ENCODE data around the gene ALG13. TPM values are rescaled to one million over a fixed set of nuclear protein-coding genes. Genes with fewer than 3 reads are reported as not detected.

ALG13 gene
- total and polyA plus RNA-seq, 2 of the 8 experiments (the other 6 are each of a cell fraction or from before 2014, with no cell fraction given): 44.3 to 93.6 TPM

DNA sequence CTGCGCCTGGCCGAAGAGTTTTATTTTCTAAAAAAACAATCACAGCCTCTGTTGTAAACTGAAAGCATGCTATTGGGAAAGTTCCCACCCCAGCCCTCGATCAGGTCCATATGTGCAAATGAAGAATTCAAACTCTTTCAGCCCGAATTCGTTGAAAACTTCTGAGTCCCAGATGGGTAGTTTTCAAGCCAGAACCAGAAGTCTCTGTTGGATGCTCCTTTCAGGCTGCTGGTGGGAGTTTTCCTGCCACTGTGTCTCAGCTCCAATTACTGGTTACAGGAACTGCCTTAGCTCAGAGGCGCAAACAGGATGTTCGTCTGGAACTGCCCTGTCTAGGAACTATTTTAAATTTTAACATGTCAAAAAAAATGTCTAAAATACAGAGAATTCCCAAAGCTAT is 9.3 kb upstream of the ALG13 start:
- no peaks in the 10 kb centered on the region for H3K9me3 ChIP-seq (ENCODE audit: insufficient read depth in 2 of 2, low read depth in 1 of 2, low read length in 1 of 2)
- H2BK12ac ChIP-seq (ENCODE audit: low read depth, low read length): no peak overlapping the region
- H2BK5ac ChIP-seq (ENCODE audit: low read depth, low read length): no peak overlapping the region
- H4K20me1 ChIP-seq (replicated peaks in 1 of 2; ENCODE audit: control insufficient read depth in 1 of 2, insufficient read depth in 2 of 2, low read length in 2 of 2): no peaks in the 10 kb centered on the region
- H3K79me1 ChIP-seq (ENCODE audit: low read depth, low read length): no peaks in the 10 kb centered on the region
- no peak overlapping the region for H2AK5ac ChIP-seq (ENCODE audit: low read depth, low read length)
- no peaks in the 10 kb centered on the region for H3K27me3 ChIP-seq (replicated peaks in 1 of 4; ENCODE audit: control insufficient read depth in 3 of 4, extremely low read depth in 1 of 4, insufficient read depth in 3 of 4, low read length in 3 of 4)
- no peaks in the 10 kb centered on the region for H3K4me1 ChIP-seq (replicated peaks in 1 of 4; ENCODE audit: control insufficient read depth in 3 of 4, insufficient read depth in 4 of 4, low read length in 3 of 4)
- H2AFZ ChIP-seq (ENCODE audit: low read length): no peak overlapping the region
- H3K27ac ChIP-seq (ENCODE audit: low read depth, low read length): no peak overlapping the region
- FAIRE-seq: no peak
- no peak overlapping the region for H4K91ac ChIP-seq (replicated peaks; ENCODE audit: insufficient read length, low read length)
- no peak for DNase-seq (ENCODE audit: low read depth in 1 of 2, low spot score in 2 of 2)
- no peaks in the 10 kb centered on the region for H3K36me3 ChIP-seq (ENCODE audit: control insufficient read depth in 2 of 4, insufficient read depth in 4 of 4, low read length in 3 of 4)
- H3K4me2 ChIP-seq (ENCODE audit: insufficient read depth in 1 of 2, low read depth in 2 of 2, low read length in 2 of 2): no peak overlapping the region
- no peak overlapping the region for H3K4me3 ChIP-seq (ENCODE audit: extremely low read depth in 1 of 4, insufficient read depth in 2 of 4, low read depth in 3 of 4, low read length in 4 of 4)
- no peak overlapping the region for H4K8ac ChIP-seq (ENCODE audit: extremely low read depth, insufficient read depth, low read length)
- no peak overlapping the region for H3K23ac ChIP-seq (ENCODE audit: insufficient read length)
- WGBS, 2 experiments (ENCODE audit: extremely low coverage in 1 of 2, insufficient coverage in 1 of 2, insufficient read length in 1 of 2, insufficient replicate concordance in 2 of 2, low coverage in 1 of 2, low lambda C conversion rate in 2 of 2, missing lambda C conversion rate in 1 of 2): 97% methylated on average over 7 of the region's 7 CpGs; no CpG with 5 or more reads in 1 of the 2 experiments
- H3K4ac ChIP-seq (replicated peaks; ENCODE audit: insufficient read length, low read depth, low read length): no peak overlapping the region
- H3K23me2 ChIP-seq (ENCODE audit: low read depth, low read length): no peaks in the 10 kb centered on the region
- POLR2A ChIA-PET (ENCODE audit: partially characterized antibody): no interaction called here
- no peak overlapping the region for H4K5ac ChIP-seq (ENCODE audit: insufficient read length, low read depth, low read length)
- no peak overlapping the region for H2BK20ac ChIP-seq (ENCODE audit: low read length)
- no peak overlapping the region for H3K14ac ChIP-seq (ENCODE audit: insufficient read length)
- H3K9ac ChIP-seq (replicated peaks in 1 of 4; ENCODE audit: extremely low read depth in 1 of 4, low read depth in 3 of 4, low read length in 3 of 4): no peak overlapping the region
- H2BK120ac ChIP-seq (replicated peaks; ENCODE audit: low read depth, low read length): no peak overlapping the region
- no peaks in the 10 kb centered on the region for H3K79me2 ChIP-seq (ENCODE audit: control insufficient read depth in 1 of 2, insufficient read depth in 2 of 2, low read length in 2 of 2)
- no peak overlapping the region for H2BK15ac ChIP-seq (ENCODE audit: low read length)
- no peak overlapping the region for H3K56ac ChIP-seq (replicated peaks; ENCODE audit: insufficient read length, low read depth, low read length)
- CTCF ChIA-PET (ENCODE audit: partially characterized antibody): interaction anchor here (1.7 kb wide), 1 partner anchor 9 kb away, joined by 4 read pairs; the partner anchor contains the start of gene ALG13
- no peak for TF ChIP-seq SP1 (IDR thresholded peaks at IDR 0.05; ENCODE audit: low read depth, low read length)
- H3K18ac ChIP-seq (ENCODE audit: extremely low read depth, low read length): no peak overlapping the region
